GM18505 (cell line): ENCODE data around the gene PLCL1.

Experiments
- ATAC-seq: cut with Tn5 transposase; IDR thresholded peaks from one replicate; pipeline ENCODE4 v1.9.1; 2021; ENCODE audit not compliant: unreplicated experiment
- POLR2A ChIP-seq: IDR thresholded peaks from 4 replicates; pipeline ENCODE4 v1.6.1; 2011; ENCODE audit warnings: borderline replicate concordance; ENCODE audit not compliant: insufficient read depth, insufficient read length; ENCODE audit errors: extremely low read depth

The PLCL1 gene

DNA sequence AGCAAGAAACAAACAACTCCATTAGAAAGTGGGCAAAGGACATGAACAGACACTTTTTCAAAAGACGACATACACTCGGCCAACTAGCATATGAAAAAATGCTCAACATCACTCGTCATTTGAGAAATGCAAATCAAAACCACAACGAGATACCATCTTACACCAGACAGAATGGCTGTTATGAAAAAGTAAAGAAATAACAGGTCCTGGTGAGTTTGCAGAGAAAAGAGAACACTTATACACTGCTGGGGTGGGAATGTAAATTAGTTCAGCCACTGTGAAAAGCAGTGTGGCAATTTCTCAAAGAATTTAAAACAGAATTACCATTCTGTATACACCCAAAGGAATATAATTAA lies 130.5 kb downstream of the PLCL1 start:
- no peak for ATAC-seq
- no peak for TF ChIP-seq POLR2A

DNA sequence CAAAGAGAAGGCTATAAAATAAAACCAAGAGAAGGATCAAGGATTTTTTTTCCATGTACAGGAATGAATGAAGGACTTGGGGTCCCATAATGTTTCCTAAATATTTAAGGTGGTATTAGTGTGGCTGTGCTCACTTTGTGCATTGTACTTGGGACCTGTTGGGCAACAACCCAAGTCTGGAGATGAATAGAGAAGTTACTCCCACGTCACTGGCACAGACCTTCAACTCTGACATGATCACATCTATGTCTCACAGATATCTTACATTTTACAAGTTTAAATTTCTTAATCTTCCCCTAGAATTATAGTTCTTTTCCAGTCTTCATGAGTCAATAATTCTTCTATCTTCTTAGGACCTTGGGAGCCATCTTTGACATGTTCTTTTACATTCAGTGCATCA lies 133.4 kb downstream of the PLCL1 start:
- TF ChIP-seq POLR2A, result no peak
- no peak for ATAC-seq

DNA sequence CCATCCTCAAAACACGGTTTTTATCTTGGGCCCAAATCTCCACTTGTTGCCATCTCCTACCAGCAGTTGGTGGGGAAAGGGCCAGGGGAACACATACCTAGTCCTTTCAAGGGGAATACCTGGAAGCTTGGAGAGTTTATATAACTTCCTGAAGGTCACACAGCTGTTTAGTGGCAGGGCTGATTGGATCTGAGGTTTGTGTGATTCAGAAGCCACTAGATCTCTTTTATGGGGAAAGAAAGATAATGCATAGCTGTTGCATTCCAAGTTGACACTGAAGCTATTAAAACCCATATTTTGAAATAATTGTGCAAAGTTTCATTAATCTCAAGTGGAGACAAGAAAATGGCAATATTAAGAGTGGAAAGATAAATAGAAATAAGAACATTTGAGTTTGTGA lies 134.2 kb downstream of the PLCL1 start:
- no peak for TF ChIP-seq POLR2A
- ATAC-seq, result no peak

DNA sequence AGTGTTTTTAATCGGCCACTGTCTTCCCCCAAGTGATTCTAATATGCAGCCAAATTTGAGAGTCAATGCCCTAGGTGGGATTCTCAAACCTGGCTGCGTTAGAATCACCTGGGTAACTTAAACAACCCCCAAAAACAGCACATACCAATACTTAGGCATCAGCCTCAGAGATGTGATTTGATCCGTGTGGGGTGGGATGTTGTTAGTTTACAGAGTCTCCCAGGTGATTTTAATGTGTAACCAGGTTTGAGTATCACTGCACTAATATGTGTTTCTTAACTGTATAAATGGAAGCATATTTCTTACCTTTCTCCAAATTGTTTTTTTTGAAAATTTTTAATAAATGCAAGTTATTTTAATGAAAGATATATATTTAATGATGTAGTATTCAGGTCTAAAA lies 135.4 kb downstream of the PLCL1 start:
- ATAC-seq, result no peak
- TF ChIP-seq POLR2A, result no peak

DNA sequence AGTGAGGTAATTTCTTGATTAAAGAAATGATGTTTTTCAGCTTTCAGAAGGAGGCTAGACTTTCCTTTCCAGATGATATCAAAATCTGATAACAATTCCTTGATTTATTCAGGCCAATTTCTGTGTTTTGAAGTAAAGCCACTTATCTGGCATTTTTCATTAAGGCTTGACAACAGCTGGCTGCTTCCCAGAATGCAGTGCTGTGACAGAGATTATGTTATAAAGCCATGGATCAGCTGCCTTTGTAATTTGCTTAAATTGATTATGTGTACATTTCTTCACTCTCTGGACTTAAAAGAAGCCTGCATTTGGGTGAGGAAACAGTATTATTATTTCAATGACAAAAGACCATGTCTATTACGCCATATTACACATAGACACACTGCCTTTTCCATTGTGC lies 136.0 kb downstream of the PLCL1 start:
- no peak for ATAC-seq
- no peak for TF ChIP-seq POLR2A

DNA sequence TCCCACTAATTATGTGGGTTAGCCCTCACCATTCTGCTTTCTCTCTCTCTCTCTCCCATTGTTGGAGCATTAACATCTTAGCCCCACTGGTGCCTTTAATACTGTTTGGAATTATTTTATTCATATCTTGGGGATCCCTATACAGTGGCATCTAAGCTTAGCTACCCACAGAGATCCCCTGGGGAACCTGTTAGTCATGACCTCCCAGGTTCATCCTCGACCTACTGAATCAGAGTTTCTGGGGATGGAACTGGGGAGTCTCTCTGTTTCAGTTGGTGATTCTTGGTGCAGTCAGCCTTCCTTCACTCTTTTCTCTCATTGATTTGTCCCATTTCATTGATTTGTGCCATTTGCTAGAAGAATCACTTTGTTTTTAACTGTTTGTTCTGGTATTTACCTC lies 137.3 kb downstream of the PLCL1 start:
- no peak for ATAC-seq
- no peak for TF ChIP-seq POLR2A

DNA sequence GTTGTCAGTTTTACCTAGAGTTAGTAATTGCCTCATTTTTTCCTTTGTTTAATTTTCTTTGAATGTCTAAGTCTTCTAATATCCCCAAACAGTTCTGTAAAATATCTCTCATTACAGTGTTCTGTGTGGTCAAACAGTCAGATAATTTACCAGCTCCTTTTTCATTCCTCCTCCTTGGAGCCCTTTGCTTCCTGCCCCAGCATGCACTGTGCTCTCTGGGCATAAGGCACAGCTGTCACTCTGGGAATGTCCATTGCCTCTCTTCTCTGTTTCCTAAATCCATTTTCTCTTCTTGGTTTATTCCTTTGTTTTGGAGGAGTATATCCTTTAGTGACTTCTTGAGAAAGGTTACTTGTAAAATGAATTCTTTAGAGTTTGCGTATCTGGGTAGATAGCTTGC lies 139.3 kb downstream of the PLCL1 start:
- no peak for ATAC-seq
- TF ChIP-seq POLR2A, result no peak

DNA sequence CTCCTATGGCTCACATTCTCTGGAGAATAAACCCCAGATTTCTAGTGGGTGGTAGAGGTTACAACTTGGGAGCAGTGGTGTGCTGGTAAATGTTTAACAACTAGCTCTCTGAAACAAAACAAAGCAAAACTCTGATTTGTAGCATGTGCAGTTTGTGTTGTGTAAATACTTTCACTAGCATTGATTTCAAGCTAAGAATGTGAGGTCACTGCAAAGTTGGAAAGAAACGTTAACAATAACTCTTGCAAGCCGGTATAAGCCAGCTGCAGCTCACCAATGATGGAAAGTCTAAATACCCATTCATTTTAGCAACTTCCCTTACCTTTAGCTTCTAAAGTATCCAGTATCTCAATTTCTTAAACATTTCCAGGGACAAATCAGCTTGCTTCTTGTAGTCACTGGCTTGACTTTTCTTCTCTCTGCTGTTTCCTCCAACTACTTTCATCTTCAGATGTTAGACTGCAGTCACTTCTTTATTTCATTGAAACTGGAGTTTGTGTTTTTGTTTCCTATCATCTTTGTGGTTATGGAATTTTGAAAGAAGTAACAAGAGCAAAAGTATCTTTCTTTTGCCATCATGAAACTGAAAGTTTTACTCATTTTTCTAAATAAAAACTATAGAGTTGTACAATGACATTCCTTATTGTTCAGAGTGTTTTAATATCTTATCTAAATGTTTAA lies 140.2 kb downstream of the PLCL1 start:
- no peak for TF ChIP-seq POLR2A
- no peak for ATAC-seq

DNA sequence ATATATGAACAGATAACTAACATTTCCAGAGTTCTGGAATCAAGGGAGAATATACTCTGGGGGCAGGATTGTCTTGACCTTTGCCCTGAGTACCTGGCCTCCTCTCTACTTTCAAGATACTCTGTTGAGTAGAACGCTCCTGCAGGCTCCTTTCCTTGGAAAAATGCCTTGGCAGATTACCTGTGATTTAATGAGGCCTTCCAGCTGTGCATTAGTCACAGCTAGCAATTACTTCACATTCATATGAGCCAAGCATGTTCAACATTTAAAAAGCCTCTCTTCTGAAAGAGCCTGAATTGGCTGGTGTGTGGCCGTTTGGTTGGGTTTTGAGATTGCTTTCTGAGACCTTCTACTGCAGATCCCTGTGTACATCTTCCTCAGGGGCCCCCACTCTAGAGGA lies 142.2 kb downstream of the PLCL1 start:
- no peak for TF ChIP-seq POLR2A
- no peak for ATAC-seq

DNA sequence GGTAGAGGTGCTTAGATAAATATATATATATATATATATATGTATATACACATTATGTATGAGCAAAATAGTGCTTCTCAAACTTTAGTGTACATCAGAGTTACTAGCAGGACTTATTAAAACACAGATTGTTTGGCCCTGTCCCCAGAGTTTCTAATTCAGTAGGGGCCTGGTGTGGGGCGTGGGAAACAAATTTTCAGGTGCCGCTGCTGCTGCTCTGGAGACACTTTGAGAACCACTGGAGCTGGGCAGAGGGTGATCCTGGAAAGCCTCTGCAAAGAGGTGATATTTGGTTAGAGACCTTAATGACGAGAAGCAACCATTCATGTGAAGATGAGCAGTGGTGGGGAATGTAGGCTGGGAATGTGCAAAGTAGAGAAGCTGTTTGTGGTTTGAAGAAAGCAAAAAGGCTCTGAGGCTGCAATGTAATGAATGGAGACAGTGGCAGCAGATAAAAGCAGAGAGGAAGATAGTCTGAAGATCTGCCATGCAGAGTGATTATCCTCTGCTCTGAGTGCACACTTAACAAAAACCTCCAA lies 142.9 kb downstream of the PLCL1 start:
- ATAC-seq, result no peak

DNA sequence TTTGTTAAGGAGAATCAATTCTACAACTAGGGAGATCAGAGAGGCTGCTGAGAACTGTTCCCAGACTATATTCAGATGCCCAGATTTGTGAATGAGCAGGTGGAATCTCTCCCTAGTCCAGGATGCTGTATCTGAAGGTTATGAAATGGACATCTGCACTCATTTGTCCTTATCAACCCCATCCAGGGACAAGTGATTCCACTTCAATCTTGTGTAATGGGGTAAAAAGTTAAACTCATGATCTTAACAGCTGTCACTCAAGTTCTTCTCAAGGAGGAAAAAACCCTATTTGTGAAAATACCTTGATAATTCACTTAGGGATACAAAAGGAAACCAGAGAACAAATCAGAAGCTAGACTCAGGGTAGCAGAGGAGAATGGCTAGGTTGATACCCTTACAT lies 144.8 kb downstream of the PLCL1 start:
- ATAC-seq, result no peak
- no peak for TF ChIP-seq POLR2A

More for the DNA sequence above, 142.9 kb downstream of the PLCL1 start:
- no peak for TF ChIP-seq POLR2A

DNA sequence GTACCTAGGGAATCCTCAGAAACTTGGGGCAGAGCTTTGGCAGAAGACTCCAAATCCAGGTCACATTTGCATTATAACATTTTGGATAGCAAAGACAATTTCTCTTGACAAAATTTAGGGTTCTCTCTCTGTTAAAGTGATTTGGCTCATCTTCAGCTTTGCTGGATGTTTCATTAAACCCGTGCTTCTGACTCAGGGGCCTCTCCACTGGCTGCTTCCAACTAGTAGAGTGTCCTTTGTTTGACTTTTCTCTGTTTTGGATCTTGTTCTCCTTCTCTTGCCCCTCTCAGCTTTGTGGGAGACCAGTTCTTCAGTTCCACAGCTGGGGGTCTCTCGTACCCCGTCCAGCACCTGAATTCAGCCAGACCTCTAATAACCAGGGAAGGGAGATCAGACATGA lies 145.6 kb downstream of the PLCL1 start:
- no peak for ATAC-seq
- TF ChIP-seq POLR2A, result no peak

DNA sequence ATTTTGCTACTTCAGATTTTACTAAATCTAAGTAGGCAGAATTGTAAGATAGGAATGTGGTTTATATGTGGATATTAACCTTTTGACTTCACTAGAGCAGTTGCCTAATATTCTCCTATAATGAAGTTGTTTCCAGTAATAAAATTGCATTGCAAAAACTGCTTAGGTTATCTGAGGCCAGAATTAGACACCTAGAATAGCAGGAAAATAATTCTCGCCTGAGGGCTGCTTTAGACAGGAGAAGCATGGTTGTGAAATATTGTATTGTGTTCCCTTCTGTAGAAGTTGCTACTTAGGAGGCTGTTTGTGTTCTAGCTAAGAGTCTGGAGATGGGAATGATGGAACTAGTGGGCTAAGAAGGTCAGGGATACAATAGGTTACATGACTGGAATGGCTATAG lies 146.3 kb downstream of the PLCL1 start:
- ATAC-seq, result no peak
- no peak for TF ChIP-seq POLR2A

DNA sequence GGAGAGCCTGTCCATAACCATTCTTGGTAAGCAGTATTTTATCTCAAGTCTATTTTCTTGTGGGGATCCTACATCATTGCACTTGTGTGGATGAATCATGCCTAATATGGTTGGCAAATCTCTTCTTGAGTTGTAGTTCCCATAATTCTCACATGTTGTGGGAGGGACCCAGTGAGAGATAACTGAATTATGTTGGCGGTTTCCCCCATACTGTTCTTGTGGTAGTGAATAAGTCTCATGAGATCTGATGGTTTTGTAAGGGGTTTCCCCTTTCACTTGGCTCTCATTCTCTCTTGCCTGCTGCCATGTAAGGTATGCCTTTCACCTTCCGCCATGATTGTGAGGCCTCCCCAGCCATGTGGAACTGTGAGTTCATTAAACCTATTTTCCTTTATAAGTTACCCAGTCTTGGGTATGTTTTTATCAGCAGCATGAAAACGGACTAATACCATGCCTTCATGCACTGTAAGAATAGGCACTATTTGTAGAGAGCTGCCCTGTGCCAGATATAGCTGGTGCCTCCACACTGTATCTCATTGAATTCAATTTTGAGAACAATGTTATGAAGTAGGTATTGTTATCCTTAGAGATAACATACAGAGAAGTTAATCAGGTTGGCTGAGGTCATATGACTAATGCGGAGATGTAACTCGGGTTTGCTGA lies 148.3 kb downstream of the PLCL1 start:
- no peak for ATAC-seq
- no peak for TF ChIP-seq POLR2A
